Kidney (tissue), 14 donors: ENCODE results near the gene TP63. TPM values are rescaled to one million over a fixed set of nuclear protein-coding genes. Genes with fewer than 3 reads are reported as not detected.

Experiments used
- DNase-seq, 5 donors: peaks; one replicate each; pipeline ENCODE4 v3.0.0-alpha.2; 2013 to 2020
- FAIRE-seq: peaks from 2 replicates; lab custom pipeline; 2012; peaks lifted over from hg19 to GRCh38; lab: Jason Lieb, UNC
- H3K27ac ChIP-seq, 2 donors: one replicate each; pipeline ENCODE4 v1.7.0; 2013; ENCODE audit warnings: low read depth in 2 of 2, low read length in 2 of 2, inconsistent platforms in 1 of 2
- H3K27me3 ChIP-seq: one replicate; pipeline ENCODE4 v1.7.1; 2013; ENCODE audit warnings: low read length, inconsistent platforms; ENCODE audit not compliant: control insufficient read depth, insufficient read depth
- H3K36me3 ChIP-seq, 3 donors: one replicate each; pipeline versions ENCODE4 v1.7.0 to v1.7.1; 2013; ENCODE audit warnings: low read length in 3 of 3, control low read depth in 1 of 3, inconsistent platforms in 1 of 3; ENCODE audit not compliant: insufficient read depth in 3 of 3, control insufficient read depth in 2 of 3
- H3K4me1 ChIP-seq, 3 donors: one replicate each; pipeline versions ENCODE4 v1.7.0 to v1.7.1; 2013; ENCODE audit warnings: low read length in 3 of 3, inconsistent platforms in 1 of 3, low read depth in 1 of 3; ENCODE audit not compliant: control insufficient read depth in 2 of 3, insufficient read depth in 2 of 3
- H3K4me3 ChIP-seq, 3 donors: one replicate each; pipeline versions ENCODE4 v1.7.0 to v1.8.1; 2013; ENCODE audit warnings: low read length in 3 of 3, control low read depth in 1 of 3, inconsistent platforms in 1 of 3
- H3K9ac ChIP-seq, 3 donors: one replicate each; pipeline versions ENCODE4 v1.7.0 to v1.7.1; 2013; ENCODE audit warnings: low read length in 3 of 3, control low read depth in 1 of 3, inconsistent platforms in 1 of 3
- H3K9me3 ChIP-seq, 3 donors: one replicate each; pipeline versions ENCODE4 v1.7.0 to v1.7.1; 2013; ENCODE audit warnings: low read length in 3 of 3, control low read depth in 1 of 3, inconsistent platforms in 1 of 3; ENCODE audit not compliant: control insufficient read depth in 2 of 3, insufficient read depth in 1 of 3
- intact Hi-C: fragments of 100-400 bp; cut with DNase I; formaldehyde crosslinking; loops from one replicate; pipeline ENCODE4 v1.11.1; 2022
- polyA plus RNA-seq: library from polyadenylated mRNA; stranded (reverse); fragments of 350-450 nt; fragmentation: Illumina TruSeq; extraction: RNeasy Lipid Tissue Mini Kit (QIAGEN cat#74804); gene quantifications from one replicate; pipeline ENCODE4 v1.2.3, GENCODE V29; 2014; ENCODE audit warnings: low read depth, low replicate concordance; ENCODE audit not compliant: insufficient read depth
- total RNA-seq: library from RNA; stranded (reverse); fragmentation: NEBNext Ultra II Directional; extraction: Animal tissue kit (Norgen Biotek cat#: 25700); gene quantifications from one replicate; pipeline ENCODE4 v1.2.1, GENCODE V29; 2021
- TF ChIP-seq, protein P1 (sequence below): IDR thresholded peaks from 3 replicates; pipeline ENCODE4 v1.5.1; 2012; ENCODE audit warnings: mild to moderate bottlenecking, moderate library complexity, borderline replicate concordance; ENCODE audit not compliant: insufficient read depth; ENCODE audit errors: extremely low read depth
- donor health status: control.
- donor health status: control.
- donor health status: control.
- donor health status: control.
- donor health status: control.
- donor health status: DM: yes; HTN: yes; CAD: no.
- donor health status: Normal renal cell carcinoma (clear cell type).

Gene TP63
- total and polyA plus RNA-seq, 2 donors from 2014 or later: 0.13 to 1.1 TPM

DNA sequence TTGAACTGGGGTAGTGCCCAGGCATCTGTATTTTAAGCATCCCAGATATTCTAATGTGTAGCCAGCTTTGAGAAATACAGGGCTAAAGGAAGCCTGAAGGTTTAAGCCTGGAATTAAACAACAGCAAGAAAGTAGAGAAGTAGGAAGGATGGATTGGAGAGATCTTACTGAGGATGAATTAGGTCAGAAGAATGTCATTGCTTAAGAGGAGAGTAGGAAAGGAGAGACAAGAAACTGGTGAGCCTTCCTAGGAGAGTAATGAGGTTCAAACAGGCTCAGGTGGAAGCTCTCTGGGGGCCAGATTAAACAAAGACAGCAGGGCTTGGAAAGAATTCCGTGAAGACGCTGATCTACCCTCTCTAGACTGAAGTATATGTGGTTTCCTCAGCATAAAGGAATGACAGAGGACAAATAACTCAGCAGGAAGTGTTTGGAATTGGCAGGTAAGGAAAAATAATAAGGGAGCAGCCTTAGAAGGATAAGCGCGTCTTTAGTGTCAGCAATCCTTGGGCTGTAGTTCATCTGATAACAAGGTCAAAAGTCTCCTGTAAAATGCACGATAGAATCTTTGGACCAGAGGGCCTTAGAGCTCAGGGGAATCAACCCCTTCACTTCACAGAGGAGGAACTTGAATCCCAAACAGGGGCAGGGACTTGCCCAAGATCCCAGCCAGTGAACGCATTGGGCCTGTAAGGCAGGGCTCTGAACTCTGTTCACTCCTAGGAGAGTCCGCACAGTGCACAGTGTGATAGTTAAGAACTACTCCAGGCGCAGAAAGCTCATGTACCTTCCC lies 90.9 kb downstream of the TP63 start:
- no peaks in the 10 kb centered on the region for H3K27me3 ChIP-seq
- H3K36me3 ChIP-seq: no peaks in the 10 kb centered on the region
- no peaks in the 10 kb centered on the region for H3K9me3 ChIP-seq
- H3K4me3 ChIP-seq: no peak overlapping the region
- FAIRE-seq (no peak), DNase-seq (no peak)
- H3K27ac ChIP-seq: no peak overlapping the region
- intact Hi-C loops: no loop called here
- no peaks in the 10 kb centered on the region for H3K4me1 ChIP-seq
- TF ChIP-seq, protein P1, sequence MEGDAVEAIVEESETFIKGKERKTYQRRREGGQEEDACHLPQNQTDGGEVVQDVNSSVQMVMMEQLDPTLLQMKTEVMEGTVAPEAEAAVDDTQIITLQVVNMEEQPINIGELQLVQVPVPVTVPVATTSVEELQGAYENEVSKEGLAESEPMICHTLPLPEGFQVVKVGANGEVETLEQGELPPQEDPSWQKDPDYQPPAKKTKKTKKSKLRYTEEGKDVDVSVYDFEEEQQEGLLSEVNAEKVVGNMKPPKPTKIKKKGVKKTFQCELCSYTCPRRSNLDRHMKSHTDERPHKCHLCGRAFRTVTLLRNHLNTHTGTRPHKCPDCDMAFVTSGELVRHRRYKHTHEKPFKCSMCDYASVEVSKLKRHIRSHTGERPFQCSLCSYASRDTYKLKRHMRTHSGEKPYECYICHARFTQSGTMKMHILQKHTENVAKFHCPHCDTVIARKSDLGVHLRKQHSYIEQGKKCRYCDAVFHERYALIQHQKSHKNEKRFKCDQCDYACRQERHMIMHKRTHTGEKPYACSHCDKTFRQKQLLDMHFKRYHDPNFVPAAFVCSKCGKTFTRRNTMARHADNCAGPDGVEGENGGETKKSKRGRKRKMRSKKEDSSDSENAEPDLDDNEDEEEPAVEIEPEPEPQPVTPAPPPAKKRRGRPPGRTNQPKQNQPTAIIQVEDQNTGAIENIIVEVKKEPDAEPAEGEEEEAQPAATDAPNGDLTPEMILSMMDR: no peak
- H3K9ac ChIP-seq: no peak overlapping the region

DNA sequence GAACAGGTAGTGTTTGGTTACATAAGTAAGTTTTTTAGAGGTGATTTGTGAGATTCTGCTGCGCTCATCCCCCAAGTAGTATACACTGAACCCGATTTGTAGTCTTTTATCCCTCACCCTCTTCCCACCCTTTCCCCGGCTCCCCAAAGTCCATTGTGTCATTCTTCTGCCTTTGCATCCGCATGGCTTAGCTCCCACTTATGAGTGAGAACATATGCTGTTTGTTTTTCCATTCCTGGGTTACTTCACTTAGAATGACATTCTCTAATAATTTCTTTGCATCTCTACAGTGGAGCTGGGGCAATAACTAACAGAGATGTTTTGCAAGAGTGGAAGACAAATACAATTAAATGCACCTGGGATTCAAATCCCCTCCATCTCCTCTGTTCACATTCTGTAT lies 93.2 kb downstream of the TP63 start:
- no peak overlapping the region for H3K27ac ChIP-seq
- FAIRE-seq (no peak), DNase-seq (peak in 1 of 5 donors; percentile 20)
- H3K36me3 ChIP-seq: no peaks in the 10 kb centered on the region
- intact Hi-C loops: no loop called here
- no peak overlapping the region for H3K9ac ChIP-seq
- no peaks in the 10 kb centered on the region for H3K9me3 ChIP-seq
- H3K4me3 ChIP-seq: no peak overlapping the region
- H3K4me1 ChIP-seq: no peaks in the 10 kb centered on the region
- H3K27me3 ChIP-seq: no peaks in the 10 kb centered on the region
- TF ChIP-seq, protein P1: no peak

- TF ChIP-seq, protein P1: no peak
- no peaks in the 10 kb centered on the region for H3K27me3 ChIP-seq
- no peaks in the 10 kb centered on the region for H3K36me3 ChIP-seq
- no peaks in the 10 kb centered on the region for H3K9me3 ChIP-seq
- intact Hi-C loops: no loop called here
- H3K4me1 ChIP-seq: no peaks in the 10 kb centered on the region
- H3K27ac ChIP-seq: no peak overlapping the region
- DNase-seq: no peak
- no peak overlapping the region for H3K9ac ChIP-seq
- no peak for FAIRE-seq
- H3K4me3 ChIP-seq: no peak overlapping the region
Observed at GRCh38 chr3:189726277-189726676, 95.1 kb downstream of the TP63 start.
